HG03139 (cell line): ENCODE results near the gene FERMT3.

ENCODE experiments used
- ATAC-seq: cut with Tn5 transposase; IDR thresholded peaks from one replicate; pipeline ENCODE4 v1.9.1; 2021; ENCODE audit not compliant: unreplicated experiment

FERMT3 gene

DNA sequence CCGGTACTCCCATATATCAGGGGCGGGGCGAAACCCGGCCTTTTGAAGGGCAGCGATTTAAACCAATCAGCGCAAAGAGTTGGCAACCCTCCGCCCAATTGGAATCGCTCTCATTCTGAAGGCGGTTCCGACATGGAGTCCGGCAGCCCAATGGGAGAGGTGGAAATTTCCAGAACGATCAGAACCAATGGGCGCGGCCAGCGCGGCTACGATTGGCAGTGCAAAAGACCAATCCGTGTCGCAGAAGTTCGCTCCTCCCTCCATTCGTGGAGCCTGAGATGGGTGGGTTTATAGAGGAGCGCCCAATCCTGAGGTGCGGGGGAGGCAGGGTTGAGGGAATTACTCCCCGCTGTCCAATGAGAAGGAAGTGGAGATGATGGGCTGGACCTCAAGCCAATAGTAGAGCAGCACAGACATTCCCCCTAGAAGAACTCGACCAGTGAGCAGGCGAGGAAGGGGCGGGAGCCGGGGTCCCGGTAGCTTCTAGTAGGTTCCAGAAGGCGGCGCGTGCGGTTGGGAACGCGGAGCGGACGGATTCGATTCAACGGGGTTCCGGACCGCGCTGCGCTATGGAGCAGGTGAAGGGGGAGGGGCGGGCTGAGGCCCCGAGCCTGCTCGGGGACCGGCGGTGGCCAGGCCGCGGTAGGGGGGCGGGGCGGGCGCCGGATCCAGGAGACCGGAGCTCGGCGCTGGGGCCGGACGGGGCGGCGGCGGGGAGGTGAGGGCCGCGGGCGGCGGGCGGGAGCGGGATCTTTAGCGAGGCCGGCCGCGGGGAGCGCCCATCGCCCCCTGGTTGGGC is 20.6 kb upstream of the FERMT3 start, which contains the start of gene STIP1:
STIP1 (plus strand) TSS at position 479 of the 799 bp plus-strand sequence; CDS start at position 570, 91 bp downstream.
- ATAC-seq: peak; percentile 83

DNA sequence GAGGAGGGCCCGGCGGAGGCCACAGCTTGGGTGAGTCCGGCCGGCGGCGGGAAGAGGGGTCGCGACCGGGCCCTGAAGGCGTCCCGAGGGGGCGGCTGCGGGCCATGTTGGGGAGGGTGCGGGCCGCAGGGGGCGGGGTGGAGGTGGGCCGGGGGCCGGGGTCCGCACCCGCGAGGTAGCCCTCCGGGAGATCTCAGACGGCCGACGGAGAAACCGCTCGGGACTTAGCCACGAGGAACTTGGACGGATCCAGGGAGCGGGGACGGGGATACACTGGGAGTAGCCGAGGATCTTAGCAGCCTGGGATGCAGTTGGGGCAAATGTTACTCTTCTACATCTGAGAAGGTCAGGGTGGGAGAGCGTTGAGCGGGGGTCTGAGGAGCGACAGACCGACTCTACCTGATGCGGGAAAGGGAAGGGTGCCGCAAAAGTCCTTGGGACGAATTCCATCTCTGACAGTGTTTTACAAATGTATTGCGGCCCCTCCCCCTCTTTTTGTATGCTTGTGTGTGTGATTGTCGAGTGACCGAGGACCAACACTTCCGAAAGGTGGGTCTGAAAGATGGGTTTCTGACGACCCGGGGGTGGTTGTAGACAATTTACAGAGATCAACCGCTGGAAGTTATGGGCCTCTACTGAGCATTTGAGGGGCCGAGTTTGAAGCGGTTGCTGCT is 19.9 kb upstream of the FERMT3 start:
- ATAC-seq: no peak

DNA sequence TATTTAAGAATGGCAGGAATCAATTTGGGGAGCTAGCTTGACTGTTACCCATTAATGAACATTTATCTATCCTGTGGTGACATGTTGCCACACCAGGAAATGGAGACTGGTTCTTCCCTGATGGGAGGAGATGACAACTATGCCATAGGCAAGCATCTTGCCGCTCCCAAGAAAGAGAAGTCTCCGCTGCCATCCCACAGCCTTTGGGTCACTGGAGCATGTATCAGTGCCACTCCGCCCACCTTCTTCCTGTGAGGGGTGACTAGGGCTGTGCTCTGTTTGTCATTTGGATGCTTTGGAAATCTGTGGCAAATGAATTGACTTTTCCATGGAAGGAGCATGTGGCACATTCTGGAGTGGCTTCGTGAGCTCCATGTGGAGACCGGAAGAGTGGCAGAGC is 14.1 kb upstream of the FERMT3 start:
- ATAC-seq: no peak

DNA sequence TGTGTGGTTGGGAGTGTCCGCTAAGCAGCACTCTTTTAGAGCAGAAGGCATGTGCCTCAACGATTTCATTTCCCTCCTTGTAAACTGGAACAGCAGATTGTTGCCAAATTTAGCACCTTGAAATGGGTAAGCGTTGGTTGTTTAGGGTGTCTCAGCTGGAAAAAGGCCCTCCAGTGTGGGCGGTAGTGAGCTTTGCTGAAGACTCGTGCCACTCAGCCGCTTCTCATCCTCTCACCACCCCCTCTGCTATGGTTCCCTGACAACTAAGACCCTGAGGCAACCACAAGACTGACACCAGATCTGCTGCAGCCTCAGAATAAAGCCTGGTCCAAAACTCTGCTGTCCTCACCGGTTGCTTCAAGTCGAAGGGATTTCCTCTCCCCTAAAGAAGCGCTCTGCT is 9.9 kb upstream of the FERMT3 start:
- ATAC-seq: no peak

DNA sequence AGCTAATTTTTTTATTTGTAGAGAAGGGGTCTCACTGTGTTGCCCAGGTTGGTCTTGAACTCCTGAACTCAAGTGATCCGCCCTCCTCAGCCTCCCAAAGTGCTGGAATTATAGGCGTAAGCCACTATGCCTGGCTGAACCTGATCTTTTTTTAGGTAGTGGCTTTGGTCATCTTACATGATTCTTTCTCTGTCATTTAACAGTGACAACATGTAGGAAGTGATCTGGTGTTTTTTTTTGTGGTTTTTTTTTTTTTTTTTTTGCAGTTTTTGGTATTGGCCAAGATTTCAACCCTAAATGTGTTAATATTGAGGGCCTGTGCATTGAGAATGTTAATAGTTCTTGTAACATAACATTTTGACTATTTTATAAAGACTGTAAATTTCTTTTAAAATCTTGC is 8.0 kb upstream of the FERMT3 start:
- ATAC-seq: no peak

DNA sequence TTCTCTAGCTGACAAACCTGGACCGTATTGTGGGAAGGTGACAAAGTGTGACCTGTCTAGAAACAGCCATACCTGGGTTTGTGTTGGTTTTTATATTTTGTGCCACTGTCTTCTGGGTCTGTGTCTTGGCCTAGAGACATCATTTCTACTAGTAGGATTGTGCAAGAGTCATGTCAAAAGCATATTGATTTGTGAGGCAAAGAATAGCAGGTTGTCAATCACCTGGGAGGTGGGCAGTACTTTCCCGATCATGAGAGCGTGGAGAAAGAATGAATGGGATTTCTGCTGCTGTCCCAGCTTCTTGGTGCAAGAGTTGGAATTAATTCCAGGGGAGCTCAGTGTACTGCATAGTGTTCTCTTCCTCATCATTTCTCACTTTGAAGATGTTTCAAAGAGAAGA is 5.0 kb upstream of the FERMT3 start:
- no peak for ATAC-seq

DNA sequence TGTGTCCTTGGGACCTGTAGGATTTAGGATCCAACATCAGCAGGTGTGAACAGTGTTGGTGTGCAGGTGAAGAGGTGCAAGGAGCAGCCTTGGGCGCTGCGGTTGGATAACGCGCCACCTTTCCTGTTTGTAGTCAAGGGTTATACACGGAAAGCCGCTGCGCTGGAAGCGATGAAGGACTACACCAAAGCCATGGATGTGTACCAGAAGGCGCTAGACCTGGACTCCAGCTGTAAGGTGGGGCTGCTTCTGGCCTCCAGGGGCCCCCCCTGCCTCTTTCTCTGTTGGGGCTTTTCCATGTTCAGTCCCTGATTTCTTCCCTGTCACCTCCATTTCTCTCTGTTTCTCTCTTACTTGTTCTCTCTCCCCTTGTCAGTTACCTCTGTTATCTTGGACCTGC is 3.5 kb upstream of the FERMT3 start:
- no peak for ATAC-seq

DNA sequence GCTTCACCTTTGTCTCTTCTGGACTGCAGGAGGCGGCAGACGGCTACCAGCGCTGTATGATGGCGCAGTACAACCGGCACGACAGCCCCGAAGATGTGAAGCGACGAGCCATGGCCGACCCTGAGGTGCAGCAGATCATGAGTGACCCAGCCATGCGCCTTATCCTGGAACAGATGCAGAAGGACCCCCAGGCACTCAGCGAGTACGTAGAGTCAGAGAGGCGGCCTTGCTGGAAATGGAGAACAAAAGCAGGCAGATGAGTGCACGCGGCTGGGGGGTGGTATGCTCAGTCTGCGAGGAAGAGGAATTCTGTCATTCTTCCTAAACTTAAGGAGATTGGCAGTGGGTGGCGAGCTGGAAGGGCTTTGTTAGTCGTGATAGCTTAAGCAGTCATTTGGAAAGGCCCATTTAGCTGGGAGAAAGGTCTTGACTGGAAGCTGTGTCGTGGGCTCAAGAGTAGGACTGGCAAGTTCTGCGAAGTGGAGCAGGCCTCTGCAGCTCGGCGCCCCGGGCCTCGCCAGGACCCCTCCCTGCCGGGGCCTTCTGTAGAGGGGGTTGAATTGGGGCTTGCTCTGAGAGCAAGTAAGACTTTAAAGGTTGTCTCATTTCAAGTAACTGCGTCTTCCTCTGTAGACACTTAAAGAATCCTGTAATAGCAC is 3.0 kb upstream of the FERMT3 start:
- ATAC-seq: no peak

DNA sequence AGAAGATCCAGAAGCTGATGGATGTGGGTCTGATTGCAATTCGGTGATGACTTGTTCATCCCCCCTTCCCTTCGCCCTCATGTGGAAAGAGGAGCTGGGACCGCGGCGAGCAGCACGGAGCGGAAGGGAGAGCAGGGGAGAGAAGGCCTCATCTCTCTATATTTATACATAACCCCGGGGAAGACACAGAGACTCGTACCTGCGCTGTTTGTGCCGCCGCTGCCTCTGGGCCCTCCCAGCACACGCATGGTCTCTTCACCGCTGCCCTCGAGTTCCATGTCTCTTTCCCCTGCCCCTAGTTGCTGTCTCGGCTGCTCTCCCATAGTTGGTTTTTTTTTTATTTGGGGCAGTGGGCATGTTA is 2.5 kb upstream of the FERMT3 start:
- no peak for ATAC-seq

DNA sequence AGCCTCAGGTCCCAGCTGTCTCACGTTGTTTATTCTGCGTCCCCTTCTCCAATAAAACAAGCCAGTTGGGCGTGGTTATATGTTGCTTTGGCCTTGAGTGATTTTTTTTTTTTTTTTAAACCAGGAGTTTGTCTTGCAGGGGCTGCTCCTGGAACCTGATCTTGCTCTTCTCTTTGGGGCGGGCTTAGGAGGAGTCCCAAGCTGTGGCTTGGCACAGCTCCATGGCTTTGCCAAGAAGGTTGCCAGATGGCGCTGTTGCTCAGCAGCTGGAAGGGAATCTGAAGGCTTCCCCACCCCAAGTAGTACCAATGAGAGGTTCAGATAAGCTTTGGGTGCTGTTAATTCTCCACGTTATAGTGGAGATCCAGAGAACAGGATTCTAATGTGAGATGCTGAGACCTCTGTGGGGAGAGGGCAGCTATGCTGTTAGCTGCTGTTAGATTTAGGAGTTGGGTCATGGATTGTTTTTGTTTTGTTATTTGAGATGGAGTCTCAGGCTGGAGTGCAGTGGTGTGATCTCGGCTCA is 2.0 kb upstream of the FERMT3 start:
- ATAC-seq: no peak

DNA sequence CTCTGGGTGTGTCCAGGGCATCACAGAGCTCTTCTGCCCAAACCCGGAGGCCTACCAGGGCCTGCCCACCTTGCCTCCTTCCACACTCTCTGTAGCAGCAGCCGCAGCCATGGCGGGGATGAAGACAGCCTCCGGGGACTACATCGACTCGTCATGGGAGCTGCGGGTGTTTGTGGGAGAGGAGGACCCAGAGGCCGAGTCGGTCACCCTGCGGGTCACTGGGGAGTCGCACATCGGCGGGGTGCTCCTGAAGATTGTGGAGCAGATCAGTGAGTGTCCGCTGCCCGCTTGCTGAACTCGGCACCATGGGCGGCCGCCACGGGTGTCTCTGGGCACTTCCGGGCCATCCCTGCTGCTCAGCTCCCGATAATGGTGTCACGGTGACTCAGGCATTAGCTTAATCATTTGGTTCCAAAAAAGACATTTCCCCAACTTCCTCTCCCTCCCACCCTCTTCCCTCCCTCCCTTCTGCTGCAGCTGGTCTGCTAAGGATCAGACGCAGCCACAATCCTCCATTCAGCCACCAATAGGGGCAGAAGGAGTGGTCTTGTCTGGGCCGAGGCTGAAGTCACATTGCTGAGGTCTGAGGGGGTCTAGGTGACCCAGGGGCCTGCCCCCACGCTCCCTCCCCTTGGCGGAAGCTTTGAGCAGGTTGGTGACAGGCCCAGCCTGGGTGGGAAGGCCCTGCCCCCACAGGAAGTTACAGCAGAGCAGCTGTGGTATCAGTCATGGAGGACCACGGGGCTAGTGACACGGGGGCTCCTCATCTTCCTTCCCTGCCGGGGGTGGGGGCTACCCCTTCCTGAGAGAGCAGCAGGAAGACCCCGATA is 950 bp downstream of the FERMT3 start:
- ATAC-seq: peak; percentile 59

DNA sequence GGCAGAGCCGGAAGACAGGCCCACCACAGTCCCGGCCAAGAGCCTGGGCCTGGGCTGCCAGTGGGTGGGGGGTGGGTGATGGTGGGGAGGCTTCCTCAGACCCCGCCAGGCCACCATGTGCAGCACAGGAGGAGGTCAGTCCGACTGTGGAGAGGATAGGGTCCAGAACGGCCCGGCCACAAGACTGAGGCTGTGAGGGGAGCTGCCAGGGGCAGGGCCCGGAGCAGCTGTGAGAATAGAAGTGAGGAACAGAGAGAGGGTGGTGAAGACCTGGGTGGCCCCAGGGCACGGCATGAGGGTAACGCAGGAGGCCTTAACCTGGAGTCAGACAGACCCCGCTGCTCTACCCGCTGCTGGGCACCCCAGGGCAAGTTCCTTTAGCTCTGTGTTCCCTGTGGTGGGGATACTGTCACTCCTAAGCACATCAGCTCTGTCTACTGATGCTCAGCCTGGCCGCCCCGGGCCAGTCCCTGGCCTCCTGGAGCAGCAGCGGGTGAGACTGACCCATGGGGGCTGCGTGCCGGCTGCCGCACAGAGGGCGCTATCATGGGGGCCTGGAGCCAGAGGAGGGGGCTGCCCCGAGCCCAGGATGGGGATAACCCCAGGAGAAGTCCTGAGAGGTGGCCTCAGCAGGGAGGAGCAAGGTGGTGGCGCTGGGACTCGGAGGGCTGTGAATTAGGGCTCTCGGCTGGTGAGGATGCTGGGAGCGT is 1.7 kb downstream of the FERMT3 start:
- no peak for ATAC-seq

DNA sequence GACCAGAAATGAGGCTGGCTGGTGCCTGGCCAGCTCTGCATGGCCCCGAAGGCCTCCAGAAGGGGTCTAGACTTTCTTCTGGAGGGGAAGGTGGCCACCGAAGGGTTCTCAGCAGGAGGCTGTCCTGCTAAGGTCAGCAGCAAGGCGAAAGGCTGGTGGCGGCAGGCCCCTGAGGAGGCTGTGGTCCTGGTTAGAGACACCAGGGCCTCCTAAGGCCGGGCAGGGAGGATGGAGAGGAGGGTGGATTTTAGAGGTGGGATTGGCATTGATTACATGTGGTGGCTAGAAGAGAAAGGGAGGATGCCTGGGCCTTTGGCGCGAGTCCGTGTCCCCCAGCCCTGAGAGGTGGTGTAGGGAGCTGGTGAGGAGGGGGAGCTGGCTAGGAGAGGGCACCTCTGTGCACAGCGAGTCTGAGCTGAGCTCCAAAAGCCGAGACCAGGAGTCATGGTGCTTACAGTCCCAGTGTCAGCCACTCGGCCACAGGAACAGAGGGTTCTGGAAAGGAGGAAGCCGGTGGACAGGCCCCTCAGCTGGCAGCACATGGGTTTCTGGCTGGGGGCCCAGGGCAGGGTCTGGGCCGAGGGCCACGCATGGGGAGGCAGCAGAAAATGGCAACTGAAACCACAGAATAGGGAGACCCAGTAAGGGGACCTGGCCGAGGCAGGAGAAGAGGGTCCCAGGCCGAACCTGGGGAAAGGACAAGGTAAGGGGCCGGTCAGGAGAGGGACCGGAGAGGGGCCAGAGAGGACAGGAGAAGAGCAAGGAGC is 2.5 kb downstream of the FERMT3 start:
- ATAC-seq: no peak

DNA sequence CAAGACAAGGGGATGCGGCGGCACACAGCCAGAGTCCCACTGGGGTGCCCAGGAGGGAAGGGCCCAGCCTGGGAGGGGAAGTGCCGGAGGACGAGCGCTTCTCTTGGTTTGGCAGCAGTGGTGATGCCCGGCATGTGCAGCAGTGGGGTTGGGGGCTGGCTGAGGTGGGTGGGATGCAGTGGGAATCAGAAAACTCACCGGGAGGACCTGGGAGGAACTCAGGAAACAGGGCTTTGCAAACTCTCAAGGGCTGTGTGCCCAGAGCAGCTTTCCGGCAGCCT is 3.0 kb downstream of the FERMT3 start:
- no peak for ATAC-seq

DNA sequence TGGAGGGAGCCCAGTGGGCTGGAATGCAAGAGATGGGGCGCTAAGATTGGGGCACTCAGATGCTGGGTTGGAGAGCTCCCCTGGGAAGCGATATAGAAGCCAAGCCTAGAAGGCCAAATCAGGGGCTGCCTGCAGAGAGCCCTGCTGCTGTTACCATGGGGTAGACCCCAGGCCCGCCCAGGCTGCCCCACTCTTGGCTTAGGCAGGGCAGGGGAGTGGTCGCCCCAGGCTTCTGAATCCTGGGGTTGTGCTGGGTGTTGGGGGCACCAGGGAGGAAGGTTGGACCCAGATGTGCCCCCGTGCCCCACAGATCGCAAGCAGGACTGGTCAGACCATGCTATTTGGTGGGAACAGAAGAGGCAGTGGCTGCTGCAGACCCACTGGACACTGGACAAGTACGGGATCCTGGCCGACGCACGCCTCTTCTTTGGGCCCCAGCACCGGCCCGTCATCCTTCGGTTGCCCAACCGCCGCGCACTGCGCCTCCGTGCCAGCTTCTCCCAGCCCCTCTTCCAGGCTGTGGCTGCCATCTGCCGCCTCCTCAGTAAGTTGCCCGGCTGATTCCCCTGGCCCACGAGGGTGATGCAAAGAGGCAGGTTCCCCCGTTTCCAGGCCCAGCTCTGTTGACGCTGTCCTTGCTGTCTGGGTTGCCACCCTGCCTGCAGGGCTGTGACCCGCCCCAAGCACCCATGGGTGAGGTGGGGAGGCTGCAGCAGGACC is 3.9 kb downstream of the FERMT3 start:
- ATAC-seq: no peak

DNA sequence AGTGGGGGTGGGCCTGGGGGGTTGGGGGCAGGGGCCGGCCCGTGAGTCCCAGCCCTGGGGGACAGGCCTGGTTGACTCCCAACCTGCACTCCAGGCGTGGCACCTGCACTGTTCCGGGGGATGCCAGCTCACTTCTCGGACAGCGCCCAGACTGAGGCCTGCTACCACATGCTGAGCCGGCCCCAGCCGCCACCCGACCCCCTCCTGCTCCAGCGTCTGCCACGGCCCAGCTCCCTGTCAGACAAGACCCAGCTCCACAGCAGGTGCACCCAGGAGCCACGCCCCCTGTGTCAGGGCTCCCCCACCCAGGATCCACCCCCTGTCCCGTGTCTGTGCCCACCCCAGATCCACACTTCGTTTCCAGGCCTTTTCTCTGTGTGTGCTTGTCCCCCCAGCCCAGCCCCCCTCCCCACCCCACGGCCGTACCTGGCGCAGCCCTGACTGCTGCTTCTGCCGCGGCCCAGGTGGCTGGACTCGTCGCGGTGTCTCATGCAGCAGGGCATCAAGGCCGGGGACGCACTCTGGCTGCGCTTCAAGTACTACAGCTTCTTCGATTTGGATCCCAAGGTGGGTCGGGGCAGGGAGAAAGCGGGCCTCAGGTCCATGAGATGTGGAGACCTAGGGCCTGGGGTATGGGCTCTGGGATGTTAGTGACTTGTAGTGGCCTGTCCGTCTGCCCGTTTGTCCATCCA is 4.8 kb downstream of the FERMT3 start:
- ATAC-seq: no peak

DNA sequence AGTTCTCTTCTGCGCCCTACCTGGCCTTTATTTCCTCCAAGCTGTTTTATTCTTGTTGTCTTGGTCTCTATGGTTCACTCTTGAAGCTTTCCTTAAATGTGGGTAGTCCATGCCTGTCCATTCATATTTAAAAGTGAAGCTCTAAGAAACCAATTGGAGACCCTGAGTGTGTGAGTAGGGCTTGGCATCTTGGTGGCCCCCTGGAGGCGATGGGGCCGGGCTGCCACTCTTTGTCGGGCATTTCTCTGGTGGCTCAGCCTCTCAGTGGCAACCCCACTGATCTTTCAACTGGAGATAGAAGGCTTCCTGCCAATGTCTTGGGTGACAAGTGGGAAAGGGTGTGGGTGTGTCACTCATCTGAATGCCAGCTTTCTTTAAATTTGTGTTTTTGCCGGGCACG is 10.4 kb downstream of the FERMT3 start:
- ATAC-seq: no peak

DNA sequence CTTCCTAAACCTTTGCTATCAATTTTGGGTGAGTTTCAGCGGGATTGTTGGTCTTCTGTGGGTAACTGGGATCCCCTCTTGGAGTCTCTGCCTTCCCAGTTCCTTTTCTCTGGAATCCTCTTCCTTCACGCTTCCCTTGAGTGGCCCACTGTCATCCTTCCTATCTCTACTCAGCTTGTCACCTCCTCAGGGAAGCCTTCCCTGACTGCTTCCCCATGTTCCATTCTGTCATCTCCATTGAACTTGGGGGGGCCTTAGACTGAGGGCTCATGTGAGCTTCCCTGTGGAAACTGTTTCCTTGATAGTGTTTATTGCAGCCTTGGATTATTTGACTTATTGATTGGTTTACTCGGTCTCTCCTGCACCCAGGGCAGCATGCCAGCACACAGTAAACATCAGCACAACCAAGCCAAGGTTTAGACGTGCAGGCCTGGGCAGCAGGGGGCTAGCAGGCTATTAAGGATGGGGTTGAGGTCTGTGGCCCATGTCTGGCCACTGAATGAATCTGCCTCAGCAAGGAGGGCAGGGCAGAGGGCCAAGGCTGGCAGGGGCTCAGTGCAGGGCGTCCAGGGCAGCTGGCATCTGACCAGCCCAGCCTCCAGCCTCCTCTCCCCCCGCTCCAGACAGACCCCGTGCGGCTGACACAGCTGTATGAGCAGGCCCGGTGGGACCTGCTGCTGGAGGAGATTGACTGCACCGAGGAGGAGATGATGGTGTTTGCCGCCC is 12.3 kb downstream of the FERMT3 start:
- no peak for ATAC-seq
